ENCODE results near the gene PTPRM. TPM values are rescaled to one million over a fixed set of nuclear protein-coding genes. Genes with fewer than 3 reads are reported as not detected.

Gene PTPRM
- total RNA-seq, 1 experiment from 2014 or later = 6.2 TPM

- no peak overlapping the region for H4K8ac ChIP-seq (replicated peaks; ENCODE audit: insufficient read length, low read depth, low read length)
- no peak overlapping the region for H3K4me2 ChIP-seq (ENCODE audit: insufficient read depth, insufficient read length, low read length)
- H3K27ac Mint-ChIP-seq = no peak overlapping the region; a peak in 1 of 7 replicates
- no peak overlapping the region for H2BK20ac ChIP-seq (ENCODE audit: low read depth, low read length, poor library complexity, severe bottlenecking)
- H2BK5ac ChIP-seq (ENCODE audit: insufficient read length, low read length) = no peak overlapping the region
- no peaks in the 10 kb centered on the region for H3K79me1 ChIP-seq (ENCODE audit: insufficient read depth, low read depth, low read length, poor library complexity, severe bottlenecking)
- no peak overlapping the region for H2BK12ac ChIP-seq (ENCODE audit: insufficient read length, low read depth, low read length)
- H3K27ac ChIP-seq (ENCODE audit: insufficient read length, low read depth, low read length) = no peak overlapping the region
- H3K9me3 ChIP-seq (ENCODE audit: control insufficient read depth, low read depth, low read length) = no peaks in the 10 kb centered on the region
- H4K20me1 ChIP-seq (ENCODE audit: control insufficient read depth, insufficient read depth, insufficient read length) = no peaks in the 10 kb centered on the region
- no peak overlapping the region for H2AK5ac ChIP-seq (ENCODE audit: insufficient read length, low read length)
- H3K56ac ChIP-seq (ENCODE audit: insufficient read length, low read depth, low read length) = no peak overlapping the region
- H3K9ac ChIP-seq (ENCODE audit: extremely low read depth, insufficient read length, low read length) = no peak overlapping the region
- TF ChIP-seq CTCF (conservative IDR thresholded peaks at IDR 0.05) = no peak
- H3K27me3 ChIP-seq (ENCODE audit: insufficient read depth, low read length) = no peaks in the 10 kb centered on the region
- H3K9me3 Mint-ChIP-seq = peaks cover 0 to 6% of the 10 kb centered on the region in 2 experiments; a peak in 2 of 5 replicates
- H3K4me3 Mint-ChIP-seq = no peak overlapping the region
- no peak overlapping the region for H3K4ac ChIP-seq (ENCODE audit: low read depth, low read length)
- H3K23ac ChIP-seq (ENCODE audit: insufficient read length, low read depth, low read length) = no peak overlapping the region
- no peak overlapping the region for H2BK120ac ChIP-seq (ENCODE audit: low read depth, low read length, poor library complexity, severe bottlenecking)
- no peaks in the 10 kb centered on the region for H3K23me2 ChIP-seq (ENCODE audit: insufficient read length, low read depth, low read length, poor library complexity, severe bottlenecking)
- no peak overlapping the region for H3T11ph ChIP-seq (ENCODE audit: low read length)
- peaks cover 43 to 44% of the 10 kb centered on the region in 2 experiments for H3K4me1 Mint-ChIP-seq
- H3K36me3 Mint-ChIP-seq (ENCODE audit: insufficient read depth in 1 of 3, low read depth in 3 of 3) = peaks cover 0 to 5% (median 4%) of the 10 kb centered on the region in 3 experiments; a peak in 2 of 7 replicates
- H2AFZ ChIP-seq (ENCODE audit: low read length) = no peak overlapping the region
- DNase-seq = no peak
- no peaks in the 10 kb centered on the region for H3K79me2 ChIP-seq (ENCODE audit: insufficient read depth, low read length)
- H3K27me3 Mint-ChIP-seq (ENCODE audit: low read depth) = no peaks in the 10 kb centered on the region
- no peak overlapping the region for H3K18ac ChIP-seq (ENCODE audit: insufficient read length, low read depth, low read length)
- no peak overlapping the region for H4K91ac ChIP-seq (ENCODE audit: insufficient read length, low read depth, low read length)
- WGBS (ENCODE audit: extremely low coverage, insufficient read length, low lambda C conversion rate) = no CpG with 5 or more reads among the region's 2 CpGs
- H4K5ac ChIP-seq (ENCODE audit: insufficient read length, low read depth, low read length) = no peak overlapping the region
- H2BK15ac ChIP-seq (ENCODE audit: low read depth, low read length) = no peak overlapping the region
- H3K4me1 ChIP-seq (ENCODE audit: insufficient read depth, low read length) = peaks cover 2% of the 10 kb centered on the region; the same call in 1 of the 2 replicates
- H3K14ac ChIP-seq (ENCODE audit: insufficient read depth, low read length) = no peak overlapping the region
These were observed 170.4 kb downstream of the PTPRM start for GRCh38 chr18:7737550-7737949.
